ENCODE measurements around the gene ARL4A.
"Not testable (repeated sequence)": the region's sequence is repeated elsewhere in the genome, so short reads cannot be mapped to it uniquely, and the experiment has no call there.

The ARL4A gene

DNA sequence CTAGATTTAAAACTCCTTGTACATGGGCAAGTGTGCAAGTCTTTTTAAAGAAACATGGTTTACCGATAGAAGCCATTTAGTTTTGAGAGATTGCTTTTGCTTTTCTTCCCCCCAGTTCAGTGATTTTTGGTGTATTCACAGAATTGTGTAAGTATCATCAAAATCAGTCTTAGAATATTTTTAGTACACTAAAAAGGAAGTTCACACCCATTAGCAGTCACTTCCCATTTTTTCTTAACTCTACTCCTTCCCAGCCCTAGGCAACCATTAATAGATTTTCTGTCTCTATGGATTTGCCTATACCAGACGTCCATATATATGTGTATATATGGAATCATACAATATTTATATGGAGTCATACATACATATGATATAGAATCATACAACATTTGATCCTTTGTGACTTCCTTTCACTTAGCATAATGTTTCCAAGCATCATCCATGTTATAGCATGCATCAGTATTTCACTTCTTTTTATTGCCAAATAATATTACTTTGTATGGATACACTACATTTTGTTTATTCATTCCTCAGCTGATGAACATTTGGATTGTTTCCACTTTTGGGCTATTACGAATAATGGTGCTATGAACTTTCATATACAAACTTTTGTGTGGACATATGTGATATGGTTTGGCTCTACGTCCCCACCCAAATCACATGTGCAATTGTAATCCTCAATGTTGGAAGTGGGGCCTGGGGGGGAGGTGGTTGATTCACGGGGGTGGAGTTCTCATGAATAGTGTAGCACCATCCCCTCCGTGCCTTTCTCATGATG is 16.5 kb upstream of the ARL4A start:
- TF ChIP-seq, protein P1, sequence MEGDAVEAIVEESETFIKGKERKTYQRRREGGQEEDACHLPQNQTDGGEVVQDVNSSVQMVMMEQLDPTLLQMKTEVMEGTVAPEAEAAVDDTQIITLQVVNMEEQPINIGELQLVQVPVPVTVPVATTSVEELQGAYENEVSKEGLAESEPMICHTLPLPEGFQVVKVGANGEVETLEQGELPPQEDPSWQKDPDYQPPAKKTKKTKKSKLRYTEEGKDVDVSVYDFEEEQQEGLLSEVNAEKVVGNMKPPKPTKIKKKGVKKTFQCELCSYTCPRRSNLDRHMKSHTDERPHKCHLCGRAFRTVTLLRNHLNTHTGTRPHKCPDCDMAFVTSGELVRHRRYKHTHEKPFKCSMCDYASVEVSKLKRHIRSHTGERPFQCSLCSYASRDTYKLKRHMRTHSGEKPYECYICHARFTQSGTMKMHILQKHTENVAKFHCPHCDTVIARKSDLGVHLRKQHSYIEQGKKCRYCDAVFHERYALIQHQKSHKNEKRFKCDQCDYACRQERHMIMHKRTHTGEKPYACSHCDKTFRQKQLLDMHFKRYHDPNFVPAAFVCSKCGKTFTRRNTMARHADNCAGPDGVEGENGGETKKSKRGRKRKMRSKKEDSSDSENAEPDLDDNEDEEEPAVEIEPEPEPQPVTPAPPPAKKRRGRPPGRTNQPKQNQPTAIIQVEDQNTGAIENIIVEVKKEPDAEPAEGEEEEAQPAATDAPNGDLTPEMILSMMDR (IDR thresholded peaks at IDR 0.05; ENCODE audit: low read depth, low read length, missing control alignments), result no peak
- H3K4me3 ChIP-seq (replicated peaks; ENCODE audit: low read depth, low read length), result no peak overlapping the region
- no peak for DNase-seq (ENCODE audit: extremely low read depth, low read depth)

DNA sequence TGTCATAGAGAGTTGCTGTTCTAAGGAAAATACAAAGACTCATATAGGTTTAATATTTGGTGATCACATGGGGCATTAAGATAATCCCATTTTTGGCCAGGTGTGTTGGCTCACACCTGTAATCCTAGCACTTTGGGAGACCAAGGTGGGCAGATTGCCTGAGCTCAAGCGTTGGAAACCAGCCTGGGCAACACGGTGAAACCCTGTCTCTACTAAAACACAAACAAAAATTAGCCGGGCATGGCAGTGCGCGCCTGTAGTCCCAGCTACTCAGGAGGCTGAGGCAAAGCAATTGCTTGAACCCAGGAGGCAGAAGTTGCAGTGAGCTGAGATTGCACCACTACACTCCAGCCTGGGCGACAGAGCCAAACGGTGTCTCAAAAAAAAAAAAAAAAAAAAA is 14.0 kb upstream of the ARL4A start:
- not testable (repeated sequence) for DNase-seq (ENCODE audit: extremely low read depth, low read depth); H3K4me3 ChIP-seq (replicated peaks; ENCODE audit: low read depth, low read length)

DNA sequence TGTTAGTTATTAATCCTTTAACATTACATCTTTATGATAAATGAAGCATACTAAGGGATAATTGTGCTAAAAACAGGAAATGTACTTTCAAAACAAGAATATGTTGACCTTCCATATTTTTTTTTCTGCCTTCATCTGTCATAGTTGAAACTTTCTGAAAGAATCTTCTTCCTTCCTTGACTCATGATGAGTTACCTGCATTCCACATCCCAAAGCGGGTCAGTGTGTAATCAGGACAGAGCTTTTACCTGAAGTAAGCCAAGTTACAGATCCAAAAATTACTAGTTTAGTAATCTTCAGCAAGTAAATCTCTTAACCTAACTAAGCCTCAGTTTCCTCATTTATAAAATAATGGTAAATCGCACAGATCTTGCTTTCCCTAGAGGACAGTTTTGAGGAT is 13.4 kb upstream of the ARL4A start:
- TF ChIP-seq, protein P1 (IDR thresholded peaks at IDR 0.05; ENCODE audit: low read depth, low read length, missing control alignments), result no peak
- DNase-seq (ENCODE audit: extremely low read depth, low read depth), result no peak
- no peak overlapping the region for H3K4me3 ChIP-seq (replicated peaks; ENCODE audit: low read depth, low read length)

DNA sequence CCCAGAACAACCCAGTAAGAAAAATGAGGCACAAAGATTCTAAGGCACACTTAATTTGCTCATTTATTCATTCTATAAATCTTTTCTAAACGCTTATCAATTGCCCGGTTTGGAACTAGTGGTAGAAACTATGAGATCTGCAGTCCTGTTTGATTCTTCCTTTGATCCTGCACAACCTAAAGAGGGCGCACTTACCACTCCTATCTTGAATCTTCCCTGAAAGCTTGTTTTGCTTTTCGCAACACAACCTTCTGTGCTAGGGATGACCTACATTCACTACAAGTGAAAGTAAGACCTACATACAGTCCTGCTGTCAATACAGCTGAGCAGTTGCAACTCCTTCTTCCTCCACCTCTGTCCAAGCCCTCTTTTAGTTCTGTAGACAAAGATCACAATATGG is 12.6 kb upstream of the ARL4A start:
- H3K4me3 ChIP-seq (replicated peaks; ENCODE audit: low read depth, low read length), result no peak overlapping the region
- TF ChIP-seq, protein P1 (IDR thresholded peaks at IDR 0.05; ENCODE audit: low read depth, low read length, missing control alignments), result peak; percentile 50
- DNase-seq (ENCODE audit: extremely low read depth, low read depth), result no peak

DNA sequence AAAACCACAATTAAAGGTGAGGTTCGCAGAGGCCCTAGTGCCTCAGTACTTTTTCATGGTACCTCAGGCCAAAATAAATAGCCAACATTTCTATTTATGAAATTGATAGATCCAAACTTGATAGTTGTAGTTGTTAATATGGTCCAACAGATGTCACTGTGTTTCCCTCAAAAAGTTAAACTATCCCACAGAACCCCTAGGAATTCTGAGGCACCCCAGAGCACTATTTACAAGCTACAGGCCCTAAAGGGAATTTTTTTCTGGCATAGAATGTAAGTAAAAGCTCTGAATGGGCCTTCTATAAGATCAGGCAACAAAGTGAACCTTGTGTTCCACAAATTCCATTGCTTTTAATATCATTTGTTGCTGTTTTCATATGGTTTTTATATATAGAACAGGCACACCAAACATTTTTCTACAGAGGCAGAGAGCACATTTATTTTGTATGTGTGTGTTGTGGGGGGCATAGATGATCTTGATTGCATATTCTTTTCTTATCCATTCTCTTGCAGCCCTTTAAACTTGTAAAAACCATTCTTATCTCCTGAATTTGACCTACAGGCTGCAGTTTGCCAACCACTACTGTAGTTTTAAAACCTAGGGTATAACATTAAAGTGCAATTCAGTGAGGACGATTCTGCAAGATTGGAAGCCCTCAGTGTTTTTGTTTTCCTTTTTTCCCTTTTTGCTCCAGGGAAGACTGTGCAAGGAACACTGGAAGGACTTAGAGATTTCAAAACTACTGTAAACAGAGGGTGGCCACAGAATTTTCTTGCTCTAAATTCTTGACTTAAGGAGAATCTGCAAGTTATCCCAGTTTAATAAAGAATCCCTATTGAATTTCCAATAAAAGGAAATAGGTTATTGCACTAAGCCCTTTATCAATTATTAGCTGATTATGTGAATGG is 3.5 kb upstream of the ARL4A start:
- H3K4me3 ChIP-seq (replicated peaks; ENCODE audit: low read depth, low read length), result no peak overlapping the region
- TF ChIP-seq, protein P1 (IDR thresholded peaks at IDR 0.05; ENCODE audit: low read depth, low read length, missing control alignments), result peak; percentile 16
- DNase-seq (ENCODE audit: extremely low read depth, low read depth), result no peak

DNA sequence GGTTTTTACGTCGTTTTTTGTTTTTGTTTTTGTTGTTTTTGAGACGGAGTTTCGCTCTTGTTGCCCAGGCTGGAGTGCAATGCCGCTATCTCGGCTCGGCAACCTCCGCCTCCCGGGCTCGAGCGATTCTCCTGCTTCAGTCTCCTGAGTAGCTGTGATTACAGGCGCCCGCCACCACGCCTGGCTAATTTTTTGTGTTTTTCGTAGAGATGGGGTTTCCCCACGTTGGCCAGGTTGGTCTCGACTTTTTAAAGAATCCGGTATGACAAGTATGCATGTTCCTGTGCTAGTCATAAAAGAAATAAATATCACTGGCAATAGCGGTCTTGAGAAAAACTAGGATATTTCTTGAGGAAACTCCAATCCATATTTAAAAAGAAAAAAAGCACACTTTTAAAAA is 2.7 kb upstream of the ARL4A start:
- no peak for DNase-seq (ENCODE audit: extremely low read depth, low read depth)
- TF ChIP-seq, protein P1 (IDR thresholded peaks at IDR 0.05; ENCODE audit: low read depth, low read length, missing control alignments), result no peak
- no peak overlapping the region for H3K4me3 ChIP-seq (replicated peaks; ENCODE audit: low read depth, low read length)

DNA sequence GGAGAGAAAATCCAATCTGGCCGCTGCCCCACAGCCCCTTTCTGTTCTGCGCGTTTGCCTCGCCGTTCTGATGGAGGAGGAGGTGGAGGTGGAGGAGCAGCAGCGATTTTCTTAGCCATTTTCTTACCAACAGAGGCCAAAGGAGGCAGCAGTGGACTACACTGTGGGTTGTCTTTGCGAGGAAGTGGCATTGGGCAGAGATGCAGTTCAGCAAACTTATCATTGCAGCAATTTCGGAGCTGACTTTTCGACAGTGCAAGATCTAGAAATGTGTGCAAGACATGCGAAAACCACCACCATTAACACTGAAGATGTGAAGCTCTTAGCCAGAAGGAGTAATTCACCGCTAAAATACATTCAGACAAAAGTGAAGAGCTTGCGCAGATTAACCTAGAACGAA is 1.9 kb upstream of the ARL4A start:
- TF ChIP-seq, protein P1 (IDR thresholded peaks at IDR 0.05; ENCODE audit: low read depth, low read length, missing control alignments), result peak; percentile 39
- H3K4me3 ChIP-seq (replicated peaks; ENCODE audit: low read depth, low read length), result no peak overlapping the region
- no peak for DNase-seq (ENCODE audit: extremely low read depth, low read depth)

All from HFF-Myc (cell line).